Astrocyte of the spinal cord (primary cell): Measurements from ENCODE around the gene KHDC1L.
"Not testable (repeated sequence)": the region's sequence is repeated elsewhere in the genome, so short reads cannot be mapped to it uniquely, and the experiment has no call there.

Experiments
- DNase-seq: peaks from one replicate; pipeline ENCODE4 v3.0.0; 2011; ENCODE audit warnings: low read depth, low spot score
- H3K4me3 ChIP-seq: 2 replicates; pipeline ENCODE4 v1.5.1; 2011; ENCODE audit warnings: low read depth, mild to moderate bottlenecking, low read length, moderate library complexity
- CTCF ChIP-seq: IDR thresholded peaks from 2 replicates; pipeline ENCODE4 v1.5.1; 2012; ENCODE audit warnings: low read depth, mild to moderate bottlenecking, low read length, inconsistent platforms
- in situ Hi-C: cut with HindIII; loops from 2 replicates; pipeline ENCODE4 v1.10.0; 2017; ENCODE audit warnings: low sequenced_read_pairs

KHDC1L gene

GRCh38 chr6:73207221-73207837, 18.0 kb downstream of the KHDC1L start:
- no peak overlapping the region for H3K4me3 ChIP-seq
- TF ChIP-seq CTCF = no peak
- DNase-seq = no peak
- in situ Hi-C loops = no loop called here

- TF ChIP-seq CTCF = no peak
- DNase-seq = no peak
- in situ Hi-C loops = no loop called here
- no peak overlapping the region for H3K4me3 ChIP-seq
These were observed 21.0 kb downstream of the KHDC1L start for GRCh38 chr6:73204252-73204651.

GRCh38 chr6:73203098-73203497, 22.2 kb downstream of the KHDC1L start:
- in situ Hi-C loops = no loop called here
- DNase-seq = no peak
- no peak for TF ChIP-seq CTCF
- no peak overlapping the region for H3K4me3 ChIP-seq

- in situ Hi-C loops = no loop called here
- TF ChIP-seq CTCF = no peak
- DNase-seq = no peak
- no peak overlapping the region for H3K4me3 ChIP-seq
These were observed 24.6 kb downstream of the KHDC1L start for GRCh38 chr6:73200735-73201134.

- TF ChIP-seq CTCF = no peak
- H3K4me3 ChIP-seq = no peak overlapping the region
- in situ Hi-C loops = no loop called here
- no peak for DNase-seq
These were observed 25.0 kb downstream of the KHDC1L start for GRCh38 chr6:73200247-73200646.

GRCh38 chr6:73194744-73195143, 30.6 kb downstream of the KHDC1L start:
- TF ChIP-seq CTCF = no peak
- no peak for DNase-seq
- H3K4me3 ChIP-seq = no peak overlapping the region
- in situ Hi-C loops = no loop called here

GRCh38 chr6:73193302-73193701, 32.0 kb downstream of the KHDC1L start:
- DNase-seq, in situ Hi-C loops, H3K4me3 ChIP-seq: not testable (repeated sequence)
